GM15510 (cell line): ENCODE data around the gene P2RY6.

ENCODE experiments used
- POLR2A ChIP-seq: IDR thresholded peaks from 3 replicates; pipeline ENCODE4 v1.6.1; 2011; ENCODE audit warnings: borderline replicate concordance; ENCODE audit not compliant: insufficient read length; ENCODE audit errors: extremely low read depth

Gene P2RY6

GRCh38 chr11:73246303-73246702 is 25.8 kb upstream of the P2RY6 start:
- no peak for TF ChIP-seq POLR2A

- no peak for TF ChIP-seq POLR2A
Observed at GRCh38 chr11:73248526-73249185, 23.5 kb upstream of the P2RY6 start.

- no peak for TF ChIP-seq POLR2A
Observed at GRCh38 chr11:73249304-73249703, 22.8 kb upstream of the P2RY6 start.

GRCh38 chr11:73249853-73250783 is 22.0 kb upstream of the P2RY6 start:
- TF ChIP-seq POLR2A = no peak

- no peak for TF ChIP-seq POLR2A
Observed at GRCh38 chr11:73252577-73253191, 19.5 kb upstream of the P2RY6 start.

- TF ChIP-seq POLR2A = no peak
Observed at GRCh38 chr11:73257342-73258103, 14.6 kb upstream of the P2RY6 start.

GRCh38 chr11:73258104-73259035 is 13.8 kb upstream of the P2RY6 start:
- no peak for TF ChIP-seq POLR2A

GRCh38 chr11:73259406-73260126 is 12.6 kb upstream of the P2RY6 start:
- no peak for TF ChIP-seq POLR2A

GRCh38 chr11:73260127-73260457 is 12.0 kb upstream of the P2RY6 start:
- no peak for TF ChIP-seq POLR2A

GRCh38 chr11:73262851-73263495 is 9.2 kb upstream of the P2RY6 start:
- no peak for TF ChIP-seq POLR2A

GRCh38 chr11:73263640-73264039 is 8.5 kb upstream of the P2RY6 start:
- no peak for TF ChIP-seq POLR2A

GRCh38 chr11:73265278-73265810 is 6.8 kb upstream of the P2RY6 start:
- TF ChIP-seq POLR2A = no peak
